PC-9 (cell line): ENCODE measurements around the gene HSPA12A. TPM values are rescaled to one million over a fixed set of nuclear protein-coding genes. Genes with fewer than 3 reads are reported as not detected.

ENCODE experiments used
- BruUV-seq: library from RNA; stranded (reverse); fragments of 400-500 nt; replicated peaks from 2 replicates; lab custom pipeline; 2021; lab: Mats Ljungman, UMichigan
- CTCF ChIA-PET: fragments of 300-600 bp; sonication (Branson Sonifier 250); formaldehyde crosslinking; loops from one replicate; lab custom pipeline; 2022; ENCODE audit warnings: antibody characterized with exemption; lab: Charles Lee
- POLR2A ChIA-PET: fragments of 300-600 bp; sonication (Branson Sonifier 250); formaldehyde crosslinking; loops from one replicate; lab custom pipeline; 2022; ENCODE audit warnings: antibody characterized with exemption; ENCODE audit not compliant: unreplicated experiment; lab: Charles Lee
- DNase-seq, 2 experiments: peaks; one replicate each; pipeline versions ENCODE4 v3.0.0 to v3.0.0-alpha.2; 2015 to 2022; ENCODE audit warnings: mixed read lengths in 1 of 2
- H2AFZ ChIP-seq: fragments of 200-600 bp; sonication (generic); 2 replicates; pipeline ENCODE4 v1.8.1; 2017; ENCODE audit warnings: antibody characterized with exemption
- H3F3A ChIP-seq: fragments of 200-600 bp; sonication (generic); 2 replicates; pipeline ENCODE4 v1.8.1; 2017; ENCODE audit warnings: antibody characterized with exemption, mild to moderate bottlenecking, low read depth; ENCODE audit not compliant: insufficient read depth
- H3K27ac ChIP-seq: fragments of 200-600 bp; sonication (generic); 2 replicates; pipeline ENCODE4 v1.6.1; 2016; ENCODE audit warnings: mixed run types
- H3K27me3 ChIP-seq: fragments of 200-600 bp; sonication (generic); 2 replicates; pipeline ENCODE4 v1.6.1; 2016; ENCODE audit warnings: low read depth, mixed run types; ENCODE audit not compliant: insufficient read depth
- H3K36me3 ChIP-seq: fragments of 200-600 bp; sonication (generic); 2 replicates; pipeline ENCODE4 v1.6.1; 2016; ENCODE audit warnings: low read depth, mixed run types
- H3K4me1 ChIP-seq: fragments of 200-600 bp; sonication (generic); replicated peaks from 2 replicates; pipeline ENCODE4 v1.6.1; 2016; ENCODE audit warnings: mixed run types; ENCODE audit not compliant: insufficient read depth
- H3K4me2 ChIP-seq: fragments of 200-600 bp; sonication (generic); 2 replicates; pipeline ENCODE4 v1.6.1; 2017; ENCODE audit warnings: mixed run types
- H3K4me3 ChIP-seq: fragments of 200-600 bp; sonication (generic); 2 replicates; pipeline ENCODE4 v1.6.1; 2016; ENCODE audit warnings: mixed run types
- H3K79me2 ChIP-seq: fragments of 200-600 bp; sonication (generic); 2 replicates; pipeline ENCODE4 v1.6.1; 2017; ENCODE audit warnings: low read depth, mixed run types
- H3K9me2 ChIP-seq: fragments of 200-600 bp; sonication (generic); 2 replicates; pipeline ENCODE4 v1.8.1; 2017; ENCODE audit warnings: mild to moderate bottlenecking; ENCODE audit not compliant: insufficient read depth
- H3K9me3 ChIP-seq: fragments of 200-600 bp; sonication (generic); 2 replicates; pipeline ENCODE4 v1.8.1; 2016; ENCODE audit warnings: low read depth; ENCODE audit not compliant: insufficient read depth
- H4K20me1 ChIP-seq: fragments of 200-600 bp; sonication (generic); 2 replicates; pipeline ENCODE4 v1.8.1; 2017; ENCODE audit not compliant: insufficient read depth
- EZH2 ChIP-seq: fragments of 200-600 bp; sonication (generic); IDR thresholded peaks from 2 replicates; pipeline ENCODE4 v1.8.0; 2017; ENCODE audit warnings: antibody characterized with exemption, low read depth
- intact Hi-C: fragments of 100-400 bp; cut with micrococcal nuclease; formaldehyde crosslinking; loops from one replicate; pipeline ENCODE4 v1.10.0; 2022; ENCODE audit not compliant: unreplicated experiment
- total RNA-seq: library from RNA; stranded (reverse); gene quantifications from 2 replicates; pipeline ENCODE4 v1.2.3, GENCODE V29; 2021
- TF ChIP-seq, protein P1 (sequence below): fragments of 200-600 bp; sonication (generic); conservative IDR thresholded peaks from 2 replicates; pipeline ENCODE4 v1.6.1; 2017; ENCODE audit warnings: mixed run types, antibody characterized with exemption, mild to moderate bottlenecking, moderate library complexity

Gene HSPA12A
- total RNA-seq, 1 experiment from 2014 or later, result 12.1 TPM

DNA sequence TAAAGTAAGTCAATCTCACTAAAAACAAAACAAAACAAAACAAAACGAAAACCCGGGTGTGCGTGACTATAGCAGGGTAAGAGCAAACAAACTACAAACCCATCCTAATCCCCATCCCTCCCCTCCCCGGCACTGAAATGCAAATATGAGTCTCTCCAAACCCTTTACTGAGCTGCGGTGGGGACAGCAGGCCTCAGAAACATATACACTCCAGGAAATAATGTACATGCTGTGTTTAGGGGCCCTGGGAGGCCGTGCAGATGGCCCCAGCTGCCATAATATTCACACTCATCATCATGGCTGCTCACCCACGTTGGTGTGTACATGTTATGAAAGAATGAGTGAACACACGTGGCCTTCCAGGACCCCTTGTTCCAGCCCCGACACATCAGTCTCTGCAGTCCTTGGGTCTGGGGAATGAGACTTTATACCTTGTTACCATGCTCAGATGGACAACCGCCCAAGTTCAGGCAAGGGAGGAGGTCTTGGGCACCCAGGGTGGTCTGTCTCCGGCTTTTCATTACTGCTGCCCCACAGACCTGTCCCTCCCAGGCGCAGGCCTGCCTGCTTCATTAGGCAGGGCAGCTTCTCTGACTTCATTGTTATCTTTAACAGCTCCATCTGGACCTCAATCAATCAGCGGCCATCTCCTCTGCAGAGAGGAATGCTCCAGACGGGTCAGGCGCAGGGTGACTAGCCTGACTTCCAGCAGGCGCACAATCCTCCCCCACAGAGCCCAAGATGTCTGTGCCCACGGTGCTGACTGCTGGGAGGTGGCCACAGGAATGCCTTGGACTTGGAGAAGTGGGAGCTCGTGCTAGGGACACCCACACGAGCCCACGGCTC is 20.6 kb downstream of the HSPA12A start:
- Histone ChIP-seq H3K4me1 (no peaks in the 10 kb centered on the region), H2AFZ (no peak overlapping the region), H3K9me3 (no peaks in the 10 kb centered on the region), H4K20me1 (no peaks in the 10 kb centered on the region), H3K4me2 (no peak overlapping the region), H3K36me3 (no peaks in the 10 kb centered on the region), H3K27ac (no peak overlapping the region), H3K79me2 (no peaks in the 10 kb centered on the region), H3K9me2 (no peaks in the 10 kb centered on the region), H3F3A (no peaks in the 10 kb centered on the region), H3K4me3 (no peak overlapping the region), H3K27me3 (no peaks in the 10 kb centered on the region)
- no peak for TF ChIP-seq EZH2
- TF ChIP-seq, protein P1, sequence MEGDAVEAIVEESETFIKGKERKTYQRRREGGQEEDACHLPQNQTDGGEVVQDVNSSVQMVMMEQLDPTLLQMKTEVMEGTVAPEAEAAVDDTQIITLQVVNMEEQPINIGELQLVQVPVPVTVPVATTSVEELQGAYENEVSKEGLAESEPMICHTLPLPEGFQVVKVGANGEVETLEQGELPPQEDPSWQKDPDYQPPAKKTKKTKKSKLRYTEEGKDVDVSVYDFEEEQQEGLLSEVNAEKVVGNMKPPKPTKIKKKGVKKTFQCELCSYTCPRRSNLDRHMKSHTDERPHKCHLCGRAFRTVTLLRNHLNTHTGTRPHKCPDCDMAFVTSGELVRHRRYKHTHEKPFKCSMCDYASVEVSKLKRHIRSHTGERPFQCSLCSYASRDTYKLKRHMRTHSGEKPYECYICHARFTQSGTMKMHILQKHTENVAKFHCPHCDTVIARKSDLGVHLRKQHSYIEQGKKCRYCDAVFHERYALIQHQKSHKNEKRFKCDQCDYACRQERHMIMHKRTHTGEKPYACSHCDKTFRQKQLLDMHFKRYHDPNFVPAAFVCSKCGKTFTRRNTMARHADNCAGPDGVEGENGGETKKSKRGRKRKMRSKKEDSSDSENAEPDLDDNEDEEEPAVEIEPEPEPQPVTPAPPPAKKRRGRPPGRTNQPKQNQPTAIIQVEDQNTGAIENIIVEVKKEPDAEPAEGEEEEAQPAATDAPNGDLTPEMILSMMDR, result no peak
- POLR2A ChIA-PET, result no interaction called here
- intact Hi-C loops, result no loop called here
- CTCF ChIA-PET, result no interaction called here
- DNase-seq, result no peak
- no TSS peak for BruUV-seq

- no peaks in the 10 kb centered on the region for H3K9me2 ChIP-seq
- H3K79me2 ChIP-seq, result no peaks in the 10 kb centered on the region
- intact Hi-C loops, result no loop called here
- no peaks in the 10 kb centered on the region for H3F3A ChIP-seq
- H2AFZ ChIP-seq, result no peak overlapping the region
- no peak for DNase-seq
- H3K9me3 ChIP-seq, result no peaks in the 10 kb centered on the region
- no TSS peak for BruUV-seq
- H3K27ac ChIP-seq, result no peak overlapping the region
- H3K27me3 ChIP-seq, result no peaks in the 10 kb centered on the region
- no peak overlapping the region for H3K4me2 ChIP-seq
- ChIA-PET POLR2A (no interaction called here), CTCF (no interaction called here)
- no peaks in the 10 kb centered on the region for H3K36me3 ChIP-seq
- H3K4me1 ChIP-seq, result no peaks in the 10 kb centered on the region
- no peaks in the 10 kb centered on the region for H4K20me1 ChIP-seq
- no peak overlapping the region for H3K4me3 ChIP-seq
- TF ChIP-seq, protein P1, result no peak
- TF ChIP-seq EZH2, result no peak
Measured at GRCh38 chr10:116720668-116721546, 21.5 kb downstream of the HSPA12A start.

GRCh38 chr10:116720241-116720643 is 22.1 kb downstream of the HSPA12A start:
- Histone ChIP-seq H3K9me3 (no peaks in the 10 kb centered on the region), H3K79me2 (no peaks in the 10 kb centered on the region), H3K4me2 (no peak overlapping the region), H3K36me3 (no peaks in the 10 kb centered on the region), H4K20me1 (no peaks in the 10 kb centered on the region), H3K4me3 (no peak overlapping the region), H3F3A (no peaks in the 10 kb centered on the region), H3K9me2 (no peaks in the 10 kb centered on the region), H3K27ac (no peak overlapping the region), H3K27me3 (no peaks in the 10 kb centered on the region), H3K4me1 (no peaks in the 10 kb centered on the region), H2AFZ (no peak overlapping the region)
- POLR2A ChIA-PET, result no interaction called here
- CTCF ChIA-PET, result interaction anchor here (0.6 kb wide), 1 partner anchor 455 kb away, joined by 5 read pairs; no protein-coding TSS in a partner anchor
- no TSS peak for BruUV-seq
- DNase-seq, result no peak
- intact Hi-C loops, result no loop called here
- TF ChIP-seq, protein P1, result no peak
- TF ChIP-seq EZH2, result no peak
